ENCODE measurements around the gene RET. TPM values are rescaled to one million over a fixed set of nuclear protein-coding genes. Genes with fewer than 3 reads are reported as not detected.

RET gene
- total and polyA plus RNA-seq, 2 of the 8 experiments (the other 6 are each of a cell fraction or from before 2014, with no cell fraction given), result 6.7 to 8.4 TPM

- TF ChIP-seq SP4 (IDR thresholded peaks at IDR 0.05; ENCODE audit: low read length), result no peak
- no peak for TF ChIP-seq MAFK (IDR thresholded peaks at IDR 0.05; ENCODE audit: low read depth, low read length)
- no peak for TF ChIP-seq BRCA1 (IDR thresholded peaks at IDR 0.05; ENCODE audit: low read depth, low read length)
- no peak for TF ChIP-seq TCF12 (IDR thresholded peaks at IDR 0.05; ENCODE audit: low read depth, low read length)
- TF ChIP-seq JUND (IDR thresholded peaks at IDR 0.05; ENCODE audit: low read length), result no peak
- TF ChIP-seq RFX5 (IDR thresholded peaks at IDR 0.05; ENCODE audit: borderline replicate concordance, low read depth, low read length), result no peak
- no peak for TF ChIP-seq KDM4A (IDR thresholded peaks at IDR 0.05; ENCODE audit: low read depth, low read length, severe bottlenecking)
Measured at GRCh38 chr10:43115881-43116595, 39.2 kb downstream of the RET start (continued).

Data from H1 (cell line).